Astrocyte of the spinal cord (primary cell): ENCODE measurements around the gene GRB10.

Experiments
- DNase-seq: peaks from one replicate; pipeline ENCODE4 v3.0.0; 2011; ENCODE audit warnings: low read depth, low spot score
- H3K4me3 ChIP-seq: 2 replicates; pipeline ENCODE4 v1.5.1; 2011; ENCODE audit warnings: low read depth, mild to moderate bottlenecking, low read length, moderate library complexity
- CTCF ChIP-seq: IDR thresholded peaks from 2 replicates; pipeline ENCODE4 v1.5.1; 2012; ENCODE audit warnings: low read depth, mild to moderate bottlenecking, low read length, inconsistent platforms
- in situ Hi-C: cut with HindIII; loops from 2 replicates; pipeline ENCODE4 v1.10.0; 2017; ENCODE audit warnings: low sequenced_read_pairs

Gene GRB10

DNA sequence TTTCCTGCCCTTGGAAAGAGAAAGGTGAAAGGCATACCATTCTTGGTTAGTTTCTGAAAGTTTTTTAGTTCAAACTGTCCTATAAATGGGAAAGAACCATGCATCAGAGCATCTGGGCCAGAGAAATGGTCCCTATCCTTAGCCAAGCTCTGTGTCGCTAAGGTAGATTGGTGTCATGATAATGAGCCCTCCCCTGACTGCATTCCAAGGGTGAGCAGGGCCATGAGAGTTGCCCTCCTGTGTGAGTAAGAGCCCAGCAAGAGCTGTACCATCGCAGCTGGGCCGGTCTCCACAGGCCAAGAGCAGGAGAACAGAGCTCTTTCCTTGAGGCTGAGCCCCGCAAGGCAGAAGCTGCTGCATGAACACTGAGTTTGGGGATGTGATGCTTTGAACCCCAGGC is 30.3 kb downstream of the GRB10 start:
- DNase-seq, result no peak
- TF ChIP-seq CTCF, result no peak
- in situ Hi-C loops, result no loop called here
- H3K4me3 ChIP-seq, result no peak overlapping the region

GRCh38 chr7:50751146-50751545 is 31.6 kb downstream of the GRB10 start:
- in situ Hi-C loops, result no loop called here
- no peak for TF ChIP-seq CTCF
- no peak overlapping the region for H3K4me3 ChIP-seq
- no peak for DNase-seq

GRCh38 chr7:50749896-50750295 is 32.8 kb downstream of the GRB10 start:
- no peak for DNase-seq
- no peak overlapping the region for H3K4me3 ChIP-seq
- in situ Hi-C loops, result no loop called here
- no peak for TF ChIP-seq CTCF

DNA sequence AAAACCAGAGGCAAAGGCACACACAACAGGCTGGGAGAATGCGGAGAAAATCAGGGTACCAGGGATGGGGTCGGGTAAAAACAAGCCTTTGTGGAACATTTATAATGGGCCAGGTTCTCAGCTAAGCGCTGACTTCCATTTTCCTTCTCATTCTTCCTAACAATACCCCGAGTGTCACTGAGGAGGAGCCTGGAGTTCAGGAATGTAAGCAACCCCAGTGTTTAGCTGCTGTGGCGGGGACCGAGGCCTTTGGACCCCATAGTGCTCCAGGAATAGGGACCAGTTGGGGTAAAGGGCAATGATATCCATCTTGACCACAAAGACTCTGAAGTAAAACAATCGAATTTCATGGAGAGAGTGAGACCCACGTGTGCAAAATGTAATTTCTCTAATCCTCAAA is 34.2 kb downstream of the GRB10 start:
- in situ Hi-C loops, result no loop called here
- H3K4me3 ChIP-seq, result no peak overlapping the region
- TF ChIP-seq CTCF, result no peak
- DNase-seq, result no peak

DNA sequence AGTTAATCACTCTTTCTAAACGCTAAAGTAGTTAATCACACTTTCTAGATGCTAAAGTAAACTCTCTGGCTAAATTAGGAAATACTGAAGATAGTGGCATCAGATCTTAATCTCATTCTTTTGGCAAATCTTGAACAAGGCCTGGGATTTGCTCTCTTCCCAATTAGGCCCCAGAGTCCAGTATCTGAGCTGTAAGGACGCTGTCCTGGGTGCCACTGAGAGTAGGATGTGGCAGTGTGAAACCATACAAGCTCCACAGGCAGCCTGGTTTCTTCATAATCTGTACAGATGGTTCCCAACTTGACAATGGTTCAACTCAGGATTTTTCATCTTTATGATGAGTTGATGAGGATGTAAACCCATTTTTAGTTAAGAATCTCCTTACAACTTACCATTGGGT is 36.9 kb downstream of the GRB10 start:
- no peak overlapping the region for H3K4me3 ChIP-seq
- no peak for TF ChIP-seq CTCF
- no peak for DNase-seq
- in situ Hi-C loops, result no loop called here

DNA sequence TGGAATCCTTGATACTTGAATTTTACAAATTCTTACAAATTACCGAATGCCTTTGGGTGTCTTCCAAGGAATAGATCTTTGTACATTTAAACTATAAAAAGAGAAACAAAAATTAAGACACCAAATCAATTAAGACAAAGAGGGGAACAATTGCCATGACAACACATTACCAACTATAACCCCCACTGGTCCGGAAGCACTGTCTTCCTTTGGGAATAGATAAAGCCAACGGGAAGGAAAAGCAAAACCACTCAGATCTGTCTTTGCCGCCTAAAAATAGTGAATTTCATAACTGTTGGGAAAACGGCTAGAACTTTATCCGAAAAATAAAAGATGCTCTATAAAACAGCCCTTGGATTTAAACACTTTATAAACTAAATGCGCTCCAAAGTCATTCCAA is 37.4 kb downstream of the GRB10 start:
- TF ChIP-seq CTCF, result no peak
- no peak for DNase-seq
- H3K4me3 ChIP-seq, result no peak overlapping the region
- in situ Hi-C loops, result no loop called here

DNA sequence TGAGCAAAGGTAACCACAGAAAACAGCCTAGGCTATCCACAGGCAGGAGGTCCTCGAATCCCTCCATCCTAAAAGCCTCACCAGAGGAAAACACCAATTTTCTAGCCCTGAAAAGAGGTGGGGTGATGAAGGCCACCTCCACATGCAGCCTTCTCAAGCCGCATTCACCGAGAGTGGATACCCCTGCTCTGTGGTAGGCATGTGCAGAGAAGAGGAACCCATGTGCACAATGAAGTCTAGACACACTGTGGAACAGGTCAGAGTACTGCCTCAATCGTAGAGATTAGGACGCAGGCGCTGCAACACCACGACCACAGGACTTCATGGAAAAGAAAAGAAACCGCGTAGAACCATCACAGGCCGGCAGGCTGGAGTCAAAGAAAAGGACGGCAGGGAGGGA is 38.8 kb downstream of the GRB10 start:
- no peak overlapping the region for H3K4me3 ChIP-seq
- TF ChIP-seq CTCF, result no peak
- DNase-seq, result no peak
- in situ Hi-C loops, result no loop called here
